GM18519 (cell line): ENCODE results near the gene AMBRA1.
A peak's percentile ranks its signal among the peaks of the same experiment; 100 is the strongest.
"Not testable (repeated sequence)": the region's sequence is repeated elsewhere in the genome, so short reads cannot be mapped to it uniquely, and the experiment has no call there.

Experiments used
- ATAC-seq: cut with Tn5 transposase; IDR thresholded peaks from one replicate; pipeline ENCODE4 v1.9.1; 2021; ENCODE audit warnings: mild to moderate bottlenecking, moderate library complexity; ENCODE audit not compliant: unreplicated experiment, low FRiP score

AMBRA1 gene

GRCh38 chr11:46588131-46588530 is 5.7 kb downstream of the AMBRA1 start:
- no peak for ATAC-seq

GRCh38 chr11:46583513-46583912 is 10.3 kb downstream of the AMBRA1 start:
- ATAC-seq, result not testable (repeated sequence)

DNA sequence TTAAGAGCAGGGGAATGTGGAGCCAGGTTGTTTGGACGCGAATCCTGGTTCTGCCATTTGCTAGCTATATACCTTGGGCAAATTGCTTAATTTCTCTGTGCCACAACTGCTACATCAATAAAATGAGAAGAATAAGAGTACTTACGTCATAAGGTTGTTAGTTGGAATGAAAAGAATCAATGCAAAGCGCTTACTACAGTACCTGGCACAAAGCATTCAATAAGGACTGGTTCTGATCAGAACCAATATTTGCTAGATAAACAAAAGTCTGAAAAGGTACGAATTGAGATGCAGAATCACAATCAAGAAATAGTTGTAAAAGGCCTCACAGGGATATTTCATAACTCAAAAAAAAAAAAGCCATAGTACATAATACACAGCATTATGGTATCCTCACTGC is 11.2 kb downstream of the AMBRA1 start:
- ATAC-seq, result no peak

GRCh38 chr11:46577058-46577457 is 16.8 kb downstream of the AMBRA1 start:
- ATAC-seq, result no peak

GRCh38 chr11:46574656-46575055 is 19.2 kb downstream of the AMBRA1 start:
- no peak for ATAC-seq

DNA sequence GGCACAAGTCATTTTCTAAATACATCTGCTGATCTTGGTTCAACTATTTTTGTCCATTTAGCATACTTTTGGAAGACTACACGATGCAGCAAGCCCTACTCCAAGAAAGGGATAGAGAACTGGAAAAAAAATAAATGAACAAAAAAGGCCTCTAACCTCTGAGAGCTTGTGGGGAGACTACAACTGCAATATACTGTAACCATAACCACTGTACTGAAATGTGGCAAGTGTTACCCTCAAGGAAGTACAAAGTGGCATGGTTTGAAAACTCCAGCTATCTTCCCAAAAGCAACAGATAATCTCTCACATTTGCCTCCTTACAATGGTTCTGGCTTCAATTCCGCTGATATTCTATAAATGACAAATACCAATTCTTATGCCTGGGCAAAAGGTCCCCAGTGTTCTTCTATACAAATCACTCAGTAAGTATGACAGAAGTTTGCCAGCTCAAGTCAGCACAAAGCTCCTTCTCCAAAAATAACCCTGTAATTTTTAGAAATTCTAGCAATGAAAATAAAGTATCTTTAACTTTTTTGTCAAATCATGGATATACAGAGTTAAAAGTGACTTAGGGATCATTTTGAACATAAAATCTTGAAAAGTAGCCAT is 22.9 kb downstream of the AMBRA1 start:
- ATAC-seq, result no peak

DNA sequence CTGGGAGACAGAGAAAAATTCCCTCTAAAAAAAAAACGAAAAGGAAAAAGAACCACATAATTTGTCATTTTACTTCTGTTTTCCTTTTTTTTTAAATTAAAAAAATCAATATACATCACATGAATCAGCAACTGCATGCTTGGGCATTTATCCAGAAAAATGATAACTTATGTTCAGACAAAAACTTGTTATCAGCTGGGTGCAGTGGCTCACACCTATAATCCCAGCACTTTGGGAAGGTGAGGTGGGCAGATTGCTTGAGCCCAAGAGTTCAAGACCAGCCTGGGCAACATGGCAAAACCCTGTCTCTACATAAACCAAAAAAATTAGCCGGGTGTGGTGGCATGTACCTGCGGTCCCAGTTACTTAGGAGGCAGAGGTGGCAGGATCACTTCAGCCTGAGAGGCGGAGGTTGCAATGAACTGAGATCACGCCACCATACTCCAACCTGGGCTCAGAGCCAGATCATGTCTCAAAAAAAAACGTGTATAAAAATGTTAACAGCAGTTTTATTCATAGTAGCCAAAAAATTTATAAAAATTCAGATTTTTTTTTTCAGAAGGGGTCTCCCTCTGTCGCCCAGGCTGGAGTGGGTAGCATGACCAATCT is 28.5 kb downstream of the AMBRA1 start:
- no peak for ATAC-seq

- no peak for ATAC-seq
These were observed 29.4 kb downstream of the AMBRA1 start for GRCh38 chr11:46564459-46564858.

DNA sequence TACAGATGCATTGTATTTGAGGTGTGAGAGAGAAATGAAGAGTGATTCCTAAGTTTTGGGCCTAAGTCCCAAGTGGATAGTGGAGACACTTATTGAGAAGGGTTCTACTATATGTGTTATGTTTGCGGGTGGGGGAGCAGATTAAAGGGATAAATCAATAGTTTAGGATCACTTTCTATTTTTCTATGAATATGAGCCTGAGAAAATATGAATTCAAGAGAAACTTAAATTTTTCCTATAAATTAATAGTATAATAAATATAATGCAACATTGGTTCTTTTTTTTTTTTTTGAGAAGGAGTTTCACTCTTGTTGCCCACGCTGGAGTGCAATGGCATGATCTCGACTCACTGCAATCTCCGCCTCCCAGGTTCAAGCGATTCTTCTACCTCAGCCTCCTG is 31.3 kb downstream of the AMBRA1 start:
- ATAC-seq, result no peak

GRCh38 chr11:46560300-46560991 is 33.4 kb downstream of the AMBRA1 start:
- ATAC-seq, result peak; percentile 52

DNA sequence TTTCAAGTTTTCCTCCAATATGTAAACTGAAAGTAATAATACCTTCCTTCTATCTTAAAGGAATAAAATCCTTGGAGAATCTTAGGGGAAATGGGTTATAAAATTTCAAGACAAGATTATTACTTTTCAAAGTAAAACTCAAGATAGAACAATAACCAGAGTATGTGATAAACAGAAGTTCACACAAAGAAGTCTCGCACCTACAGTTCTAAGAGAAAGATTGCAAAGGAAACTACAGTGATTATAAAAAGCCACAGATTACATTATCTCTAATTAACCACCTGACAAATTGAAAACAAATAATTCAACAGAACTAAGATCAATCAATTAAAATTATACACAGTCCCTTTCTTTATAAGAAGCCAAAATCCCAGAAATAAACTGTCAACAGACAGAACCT is 34.0 kb downstream of the AMBRA1 start:
- ATAC-seq, result no peak

DNA sequence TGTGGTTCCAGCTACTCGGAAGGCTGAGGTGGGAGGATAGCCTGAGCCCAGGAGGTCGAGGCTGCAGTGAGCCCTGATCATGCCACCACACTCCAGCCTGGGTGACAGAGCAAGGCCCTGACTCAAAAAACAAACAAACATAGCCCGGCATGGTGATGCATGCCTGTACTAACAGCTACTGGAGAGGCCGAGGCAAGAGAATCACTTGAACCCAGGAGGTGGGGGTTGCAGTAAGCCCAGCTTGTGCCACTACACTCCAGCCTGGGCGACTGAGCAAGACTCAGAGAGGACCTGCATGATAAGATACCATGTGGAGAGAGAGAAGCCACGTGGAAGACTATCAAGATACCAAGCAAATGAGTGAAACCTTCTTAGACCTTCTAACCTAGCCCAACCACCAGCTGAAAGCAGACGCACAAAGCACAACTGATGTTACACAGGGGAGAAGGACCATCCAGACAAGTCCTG is 36.1 kb downstream of the AMBRA1 start:
- no peak for ATAC-seq

GRCh38 chr11:46555267-46556054 is 38.4 kb downstream of the AMBRA1 start:
- no peak for ATAC-seq

- ATAC-seq, result no peak
These were observed 39.3 kb downstream of the AMBRA1 start for GRCh38 chr11:46554213-46555147.

- ATAC-seq, result no peak
These were observed 40.0 kb downstream of the AMBRA1 start for GRCh38 chr11:46553814-46554212.

DNA sequence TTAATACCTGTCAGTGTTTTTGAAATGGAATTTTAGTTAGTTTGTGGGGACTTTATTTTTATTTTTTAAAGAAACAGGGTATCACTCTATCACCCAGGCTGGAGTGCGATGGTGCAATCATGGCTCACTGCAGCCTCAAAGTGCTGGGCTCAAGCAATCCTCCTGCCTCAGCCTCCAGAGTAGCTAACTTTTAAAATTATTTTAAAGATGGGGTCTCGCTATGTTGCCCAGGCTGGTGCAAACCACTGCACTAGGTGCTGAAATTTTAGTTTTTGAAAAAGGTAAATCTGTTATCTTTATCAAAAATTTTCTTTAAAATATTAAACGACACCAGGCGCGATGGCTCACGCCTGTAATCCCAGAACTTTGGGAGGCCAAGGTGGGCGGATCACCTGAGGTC is 42.6 kb downstream of the AMBRA1 start:
- no peak for ATAC-seq

DNA sequence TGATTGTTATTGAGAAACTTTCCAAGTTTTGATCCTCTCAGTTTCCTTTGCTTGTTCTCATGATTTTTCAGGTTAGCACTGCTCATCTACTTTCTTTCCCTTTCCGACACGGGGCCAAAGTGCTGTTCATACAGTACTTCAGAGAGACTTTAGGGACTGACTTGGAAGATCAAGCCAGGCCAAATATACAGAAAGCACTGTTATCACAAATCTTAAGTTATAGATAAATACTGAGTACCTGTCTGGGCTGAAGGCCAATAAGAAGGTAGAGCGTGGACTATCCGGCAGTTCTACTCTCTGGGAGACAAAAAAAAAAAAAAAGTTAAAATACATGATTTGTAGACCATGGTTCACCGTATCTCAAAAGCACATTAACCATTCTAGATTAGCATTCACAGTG is 46.2 kb downstream of the AMBRA1 start:
- no peak for ATAC-seq

GRCh38 chr11:46543564-46543963 is 50.3 kb downstream of the AMBRA1 start:
- ATAC-seq, result no peak

- ATAC-seq, result no peak
These were observed 52.0 kb downstream of the AMBRA1 start for GRCh38 chr11:46541593-46542371.
